HG03457 (cell line): Measurements from ENCODE around the gene PLEKHM3.

Source experiments
- ATAC-seq: cut with Tn5 transposase; IDR thresholded peaks from one replicate; pipeline ENCODE4 v1.9.1; 2021; ENCODE audit warnings: moderate number of reproducible peaks; ENCODE audit not compliant: unreplicated experiment

Gene PLEKHM3

DNA sequence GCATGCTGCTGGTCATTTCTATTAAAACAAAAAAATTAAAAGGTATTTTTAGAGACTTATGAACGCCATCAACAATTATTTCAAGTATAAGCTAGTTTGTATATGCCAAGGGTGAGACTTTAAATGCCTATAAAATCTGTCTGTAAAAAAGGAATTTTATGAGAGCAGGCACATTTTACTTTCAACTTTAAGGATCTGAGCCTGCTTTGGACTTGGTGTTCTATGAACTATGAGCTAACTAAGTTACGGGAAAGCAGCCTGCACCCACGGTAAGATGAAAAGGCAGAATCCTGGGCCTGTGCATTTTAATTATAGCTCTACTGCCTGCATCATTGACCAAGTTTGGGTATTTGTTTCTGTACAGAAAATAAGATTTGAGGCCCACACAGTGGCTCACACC, 95.4 kb downstream of the PLEKHM3 start:
- ATAC-seq = no peak

DNA sequence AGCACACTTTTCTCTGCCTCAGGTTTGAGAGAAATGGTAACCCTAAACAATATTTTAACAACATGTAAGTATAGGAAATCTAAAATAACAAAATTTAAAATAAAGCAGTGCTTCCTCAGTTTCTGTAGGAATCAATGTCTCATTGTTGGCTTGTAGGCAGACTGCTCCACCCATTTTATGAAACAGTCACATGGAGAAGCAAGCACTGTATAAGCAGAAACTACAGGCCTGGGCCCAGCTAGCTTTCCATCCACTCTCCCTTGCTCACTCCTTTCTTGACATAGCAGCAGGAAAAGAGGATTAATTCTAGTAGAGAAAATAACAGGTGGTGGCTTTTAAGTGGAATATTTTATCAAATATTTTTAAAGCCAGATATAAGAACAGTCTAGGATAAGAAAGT, 97.2 kb downstream of the PLEKHM3 start:
- no peak for ATAC-seq

GRCh38 chr2:207926989-207927300, 98.4 kb downstream of the PLEKHM3 start:
- no peak for ATAC-seq

DNA sequence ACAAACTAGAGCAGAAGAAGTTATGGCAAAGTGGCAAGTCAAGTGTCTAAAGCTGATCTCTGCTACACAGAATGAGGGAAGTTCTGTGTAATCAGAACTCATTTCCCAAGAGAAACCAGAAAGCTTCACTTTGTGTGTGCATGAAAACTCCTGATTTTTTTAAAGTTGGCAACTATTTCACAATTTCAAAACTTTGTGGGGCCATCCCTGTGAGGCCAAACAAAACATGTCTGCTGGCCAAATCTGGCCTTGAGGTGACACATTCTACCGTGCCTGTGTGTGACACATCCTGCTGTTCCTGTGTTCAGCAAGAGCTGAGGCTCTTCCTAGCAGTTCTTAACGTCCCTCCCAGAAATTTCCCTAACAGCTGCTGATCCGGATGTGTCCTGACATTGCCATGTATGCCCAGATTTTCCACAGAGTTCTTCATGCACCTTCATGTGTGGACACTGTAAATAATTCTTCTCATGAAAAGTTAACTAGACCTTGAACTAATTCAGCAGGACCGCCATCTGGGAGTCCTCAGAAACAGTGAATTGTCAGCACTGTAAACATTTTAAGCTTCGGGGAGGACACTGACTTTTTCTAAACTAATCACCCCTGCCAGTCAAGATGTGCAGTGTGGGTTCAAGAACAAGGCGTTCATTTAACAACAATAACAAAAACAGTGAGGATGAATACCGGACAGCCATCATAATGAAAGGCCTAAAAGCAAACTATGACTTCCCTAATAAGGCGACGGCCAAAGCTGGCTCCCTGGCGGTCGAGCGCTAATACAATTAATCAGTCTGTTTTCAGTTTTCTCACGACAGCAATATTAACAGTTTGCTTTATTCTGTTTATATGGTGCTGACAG, 99.0 kb downstream of the PLEKHM3 start:
- ATAC-seq = no peak

DNA sequence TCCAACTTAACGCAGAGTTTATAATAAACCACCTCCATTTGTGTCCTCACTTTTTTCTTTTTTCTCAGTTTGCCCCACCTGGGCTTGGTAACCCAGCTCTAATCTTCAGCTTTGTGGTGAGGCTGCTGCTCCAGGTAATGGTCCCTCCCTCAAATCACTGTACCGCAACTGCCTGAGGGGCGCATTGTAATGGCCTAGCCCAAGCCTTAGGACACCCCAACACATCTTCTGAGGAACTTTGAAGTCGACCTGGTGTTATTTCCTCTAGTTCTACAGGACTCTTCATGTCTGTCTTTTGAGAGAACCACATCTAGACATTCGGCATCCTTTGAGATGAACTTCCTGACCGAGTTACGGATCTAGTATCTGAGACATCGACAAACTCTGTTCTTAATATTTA, 99.7 kb downstream of the PLEKHM3 start:
- ATAC-seq = no peak

- no peak for ATAC-seq
These were observed 103.7 kb downstream of the PLEKHM3 start for GRCh38 chr2:207921606-207922005.

DNA sequence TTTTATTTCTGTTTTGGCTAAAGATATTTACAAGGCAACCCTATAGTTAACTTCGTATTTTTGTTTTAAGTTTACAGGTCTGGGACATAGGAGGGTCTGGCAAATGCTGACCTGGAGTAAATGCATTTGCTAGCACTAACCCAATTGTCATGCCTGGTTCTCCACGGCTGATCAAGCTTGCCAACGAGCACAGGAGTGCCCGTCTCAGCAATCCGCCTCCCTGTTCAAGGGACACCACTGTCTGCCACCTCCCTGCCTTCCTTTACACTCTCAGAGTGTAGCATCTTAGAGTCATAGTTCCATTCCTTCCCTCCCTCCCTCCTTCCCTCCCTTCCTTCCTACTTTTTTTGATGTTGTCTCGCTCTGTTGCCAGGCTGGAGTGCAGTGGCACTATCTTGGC, 104.6 kb downstream of the PLEKHM3 start:
- ATAC-seq = no peak

- ATAC-seq = no peak
These were observed 105.0 kb downstream of the PLEKHM3 start for GRCh38 chr2:207920321-207920720.

- ATAC-seq = no peak
These were observed 106.0 kb downstream of the PLEKHM3 start for GRCh38 chr2:207919164-207919919.

DNA sequence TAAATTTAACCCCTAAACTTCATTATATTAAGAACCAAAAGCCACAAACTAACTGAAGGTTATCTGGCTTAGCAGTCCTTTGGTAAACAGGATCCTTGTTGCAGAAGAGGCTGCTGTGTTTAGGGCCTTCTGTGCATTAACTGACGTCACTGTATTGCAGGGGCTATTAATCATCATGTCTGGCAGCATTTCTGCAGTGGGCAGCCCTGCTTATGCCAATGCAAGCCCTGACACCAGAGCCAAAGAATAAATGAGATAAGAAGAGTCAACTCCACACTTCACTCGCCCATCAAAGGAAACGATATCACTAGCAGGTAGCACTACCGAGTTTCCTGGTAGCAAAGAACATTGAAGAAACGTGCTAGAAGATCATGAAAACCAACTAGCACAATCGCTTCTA, 110.6 kb downstream of the PLEKHM3 start:
- ATAC-seq = no peak

GRCh38 chr2:207913772-207914358, 111.5 kb downstream of the PLEKHM3 start:
- ATAC-seq = no peak

GRCh38 chr2:207911856-207912255, 113.5 kb downstream of the PLEKHM3 start:
- no peak for ATAC-seq

DNA sequence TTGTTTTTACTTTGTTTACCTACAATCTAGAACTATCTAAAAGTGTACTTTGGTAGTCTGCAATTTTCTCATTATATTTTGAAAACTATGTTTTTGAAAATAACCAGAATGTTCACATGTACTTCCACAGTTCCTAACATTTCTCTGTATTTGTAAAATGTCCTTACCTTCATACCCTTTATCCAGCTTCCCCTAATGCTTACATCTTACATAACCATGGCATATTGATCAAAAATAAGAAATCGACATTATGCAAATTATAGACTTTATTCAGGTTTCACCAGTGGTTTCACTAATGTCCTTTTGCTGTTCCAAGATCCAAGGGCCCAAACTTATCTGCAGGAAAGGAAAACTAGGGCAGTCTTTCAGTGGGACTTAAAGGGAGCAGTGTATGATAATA, 114.1 kb downstream of the PLEKHM3 start:
- ATAC-seq = no peak

DNA sequence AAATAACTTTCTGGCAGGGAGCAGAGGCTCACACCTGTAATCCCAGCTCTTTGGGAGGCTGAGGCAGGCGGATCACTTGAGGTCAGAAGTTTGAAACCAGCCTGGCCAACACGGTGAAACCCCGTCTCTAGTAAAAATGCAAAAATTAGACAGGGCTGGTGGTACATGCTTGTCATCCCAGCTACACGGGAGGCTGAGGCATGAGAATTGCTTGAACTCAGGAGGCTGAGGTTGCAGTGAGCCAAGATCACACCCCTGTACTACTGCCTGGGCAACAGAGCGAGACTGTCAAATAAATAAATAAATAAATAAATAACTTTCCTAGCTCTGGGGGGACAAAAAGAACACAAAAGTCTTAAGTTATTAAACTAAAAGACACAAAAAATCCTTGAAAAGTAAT, 118.8 kb downstream of the PLEKHM3 start:
- peak; percentile 27 for ATAC-seq

DNA sequence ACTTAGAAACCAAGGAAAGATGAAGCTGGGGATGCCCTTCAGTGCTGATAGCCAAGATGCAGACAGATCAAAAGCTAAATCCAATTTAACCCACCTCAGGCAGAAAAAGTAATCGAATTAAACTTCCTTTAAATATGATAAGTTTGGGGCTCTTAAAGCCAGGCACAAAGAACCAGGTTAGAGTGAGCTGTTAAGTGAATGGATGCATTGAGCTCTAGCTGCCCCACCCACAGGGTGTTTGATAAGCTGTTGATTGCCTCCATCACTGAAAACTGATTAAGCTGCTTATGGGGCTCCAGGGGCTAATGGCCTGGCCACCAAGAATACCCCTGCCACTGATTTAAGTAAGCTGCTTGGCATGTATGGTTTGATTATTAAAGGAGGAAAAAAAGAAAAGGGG, 119.8 kb downstream of the PLEKHM3 start:
- ATAC-seq = no peak

GRCh38 chr2:207903236-207903635, 122.1 kb downstream of the PLEKHM3 start:
- ATAC-seq = no peak

DNA sequence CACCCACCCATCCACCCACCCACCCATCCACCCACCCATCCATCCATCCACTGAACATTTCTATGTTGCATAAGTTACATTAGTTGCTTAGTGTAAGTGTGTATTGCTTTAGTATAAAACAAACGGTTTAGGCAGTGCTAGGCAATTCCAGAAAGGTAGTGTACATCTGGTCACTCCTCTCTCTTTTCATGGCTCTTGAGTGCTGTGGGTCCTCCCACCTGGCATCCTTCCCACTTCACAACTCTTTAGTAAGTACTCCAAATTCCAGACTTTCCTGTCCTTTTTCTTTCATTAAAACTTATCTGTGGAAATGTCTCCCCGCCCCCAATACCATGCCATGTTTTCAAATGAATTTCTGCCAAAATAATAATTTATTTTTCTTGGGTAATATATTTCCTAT, 122.5 kb downstream of the PLEKHM3 start:
- ATAC-seq = no peak

- no peak for ATAC-seq
These were observed 123.5 kb downstream of the PLEKHM3 start for GRCh38 chr2:207901829-207902228.

DNA sequence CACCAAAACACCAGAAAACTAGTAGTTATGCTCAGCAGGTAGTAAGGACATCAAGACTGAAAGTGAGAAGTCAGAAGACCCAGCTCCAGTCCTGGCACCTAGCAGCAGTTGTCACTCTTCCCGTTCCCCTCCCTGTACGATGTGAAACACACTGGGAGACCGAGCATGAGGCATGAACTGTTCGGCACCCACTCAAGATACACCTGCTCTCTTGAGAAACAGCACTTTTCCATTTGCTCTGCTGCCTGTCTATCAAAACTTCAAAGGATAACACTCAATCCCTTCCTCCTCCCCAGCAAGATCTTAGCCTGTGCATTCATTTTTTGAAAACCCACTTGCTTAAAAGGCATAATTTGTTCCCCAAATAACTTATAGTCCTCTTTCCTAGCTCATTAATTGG, 123.9 kb downstream of the PLEKHM3 start:
- no peak for ATAC-seq

GRCh38 chr2:207898354-207898695, 127.0 kb downstream of the PLEKHM3 start:
- ATAC-seq = no peak

- ATAC-seq = no peak
These were observed 127.6 kb downstream of the PLEKHM3 start for GRCh38 chr2:207897541-207898353.
